GM23248 (cell line): ENCODE data around the gene USP17L12.
"Not testable (repeated sequence)": the region's sequence is repeated elsewhere in the genome, so short reads cannot be mapped to it uniquely, and the experiment has no call there.

Experiments used
- EZH2 ChIP-seq: fragments of 200-600 bp; sonication (generic); IDR thresholded peaks from 2 replicates; pipeline ENCODE4 v1.6.1; 2018; ENCODE audit warnings: antibody characterized with exemption, mild to moderate bottlenecking; ENCODE audit not compliant: insufficient read depth, poor library complexity, severe bottlenecking
- EZH2phosphoT487 ChIP-seq: fragments of 200-600 bp; sonication (generic); IDR thresholded peaks from 2 replicates; pipeline ENCODE4 v1.6.1; 2018; ENCODE audit warnings: antibody characterized with exemption, moderate library complexity, mild to moderate bottlenecking, low read depth; ENCODE audit not compliant: insufficient read depth

DNA sequence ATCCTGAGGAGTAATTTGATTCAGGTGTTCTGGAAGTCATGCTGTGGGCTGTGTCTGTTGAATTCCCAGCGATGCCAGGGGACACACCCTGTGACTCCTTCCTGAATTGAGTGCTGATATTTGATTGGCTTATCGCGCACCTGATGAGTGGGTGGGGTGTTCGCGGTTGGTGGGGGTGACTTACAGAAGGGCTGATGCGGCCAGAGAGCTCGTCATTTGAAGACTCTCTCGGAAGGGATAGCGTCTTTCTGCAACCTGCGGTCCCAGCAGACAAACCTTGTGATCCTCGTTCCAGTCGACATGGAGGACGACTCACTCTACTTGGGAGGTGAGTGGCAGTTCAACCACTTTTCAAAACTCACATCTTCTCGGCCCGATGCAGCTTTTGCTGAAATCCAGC is 14.1 kb downstream of the USP17L12 start, which contains the start of gene USP17L15:
- TF ChIP-seq EZH2, EZH2phosphoT487: not testable (repeated sequence)
